OCI-LY1 (cell line): ENCODE data around the gene TRUB2.

ENCODE experiments used
- H2AFZ ChIP-seq: fragments of 200-600 bp; sonication (generic), shearing (Covaris generic); 2 replicates; pipeline ENCODE4 v1.6.0; 2014; ENCODE audit warnings: antibody characterized with exemption, mild to moderate bottlenecking, low read length
- H3F3A ChIP-seq: fragments of 200-600 bp; sonication (generic), shearing (Covaris generic); 2 replicates; pipeline ENCODE4 v1.6.0; 2014; ENCODE audit warnings: mild to moderate bottlenecking, antibody characterized with exemption, low read length, moderate library complexity; ENCODE audit not compliant: insufficient read depth
- H3K27ac ChIP-seq: fragments of 200-600 bp; sonication (generic); 2 replicates; pipeline ENCODE4 v1.5.1; 2014; ENCODE audit warnings: low read length, mixed run types, mild to moderate bottlenecking, low read depth; ENCODE audit not compliant: poor library complexity, severe bottlenecking
- H3K27me3 ChIP-seq: fragments of 200-600 bp; sonication (generic); 2 replicates; pipeline ENCODE4 v1.6.0; 2014; ENCODE audit warnings: antibody characterized with exemption, mild to moderate bottlenecking, low read length, moderate library complexity; ENCODE audit not compliant: insufficient read depth
- H3K36me3 ChIP-seq: fragments of 200-600 bp; sonication (generic); 2 replicates; pipeline ENCODE4 v1.6.1; 2014; ENCODE audit warnings: mild to moderate bottlenecking, antibody characterized with exemption, low read length, moderate library complexity, mixed read lengths; ENCODE audit not compliant: insufficient read depth
- H3K4me1 ChIP-seq: fragments of 200-600 bp; sonication (generic); 2 replicates; pipeline ENCODE4 v1.5.1; 2014; ENCODE audit warnings: mild to moderate bottlenecking, low read length, moderate library complexity; ENCODE audit not compliant: insufficient read depth, severe bottlenecking
- H3K4me2 ChIP-seq: fragments of 200-600 bp; sonication (generic), shearing (Covaris generic); 2 replicates; pipeline ENCODE4 v1.6.1; 2014; ENCODE audit warnings: low read length
- H3K4me3 ChIP-seq: fragments of 200-600 bp; sonication (generic); 2 replicates; pipeline ENCODE4 v1.5.1; 2014; ENCODE audit warnings: low read length, low read depth, mild to moderate bottlenecking, mixed read lengths; ENCODE audit not compliant: poor library complexity, severe bottlenecking
- H3K79me2 ChIP-seq: fragments of 200-600 bp; shearing (Covaris generic); 2 replicates; pipeline ENCODE4 v1.6.1; 2016; ENCODE audit warnings: mixed run types, low read length, mixed read lengths; ENCODE audit not compliant: insufficient read depth
- H3K9ac ChIP-seq: fragments of 200-600 bp; sonication (generic), shearing (Covaris generic); 2 replicates; pipeline ENCODE4 v1.6.1; 2014; ENCODE audit warnings: mild to moderate bottlenecking, low read length, mixed read lengths
- H3K9me2 ChIP-seq: fragments of 200-600 bp; sonication (generic), shearing (Covaris generic); 2 replicates; pipeline ENCODE4 v1.6.1; 2014; ENCODE audit warnings: low read depth, mild to moderate bottlenecking, low read length, mixed read lengths
- H3K9me3 ChIP-seq: fragments of 200-600 bp; shearing (Covaris generic); 2 replicates; pipeline ENCODE4 v1.6.1; 2014; ENCODE audit warnings: low read length, mixed read lengths
- H4K20me1 ChIP-seq: fragments of 200-600 bp; sonication (generic), shearing (Covaris generic); 2 replicates; pipeline ENCODE4 v1.6.0; 2016; ENCODE audit warnings: mild to moderate bottlenecking, low read length; ENCODE audit not compliant: insufficient read depth
- EZH2 ChIP-seq: fragments of 200-600 bp; sonication (generic), shearing (Covaris generic); IDR thresholded peaks from 2 replicates; pipeline ENCODE4 v1.8.0; 2017; ENCODE audit warnings: borderline replicate concordance, mixed run types, mild to moderate bottlenecking, antibody characterized with exemption, low read length, moderate library complexity, mixed read lengths
- TF ChIP-seq, protein P1 (sequence below): fragments of 200-600 bp; sonication (generic), shearing (Covaris generic); IDR thresholded peaks from 2 replicates; pipeline ENCODE4 v1.5.1; 2017; ENCODE audit warnings: mild to moderate bottlenecking, antibody characterized with exemption, low read length, moderate library complexity, mixed read lengths

Gene TRUB2

DNA sequence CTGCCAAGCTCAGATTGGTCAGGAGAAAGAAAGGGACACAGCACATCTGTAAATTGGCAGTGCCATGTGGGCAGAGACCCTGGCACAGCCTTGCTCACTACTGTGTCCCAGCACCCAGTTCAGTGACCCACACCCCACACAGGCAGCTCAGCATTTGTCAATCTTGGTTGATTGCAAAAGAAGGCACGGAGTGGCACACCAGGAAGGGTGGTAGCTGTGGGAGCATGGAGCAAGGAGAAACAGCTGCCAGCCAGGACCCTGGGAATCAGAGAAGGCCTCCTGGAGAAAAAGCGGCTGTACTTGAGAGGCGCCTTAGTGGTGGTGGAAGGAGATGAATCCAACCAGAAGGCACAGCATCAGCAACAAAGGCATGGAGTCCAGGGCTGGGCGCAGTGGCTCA, 21.6 kb upstream of the TRUB2 start:
- peaks cover 26% of the 10 kb centered on the region for H3K36me3 ChIP-seq
- H3K9me2 ChIP-seq: no peaks in the 10 kb centered on the region
- H3K4me3 ChIP-seq: no peak overlapping the region
- no peaks in the 10 kb centered on the region for H3K27me3 ChIP-seq
- H3K9ac ChIP-seq: no peak overlapping the region
- H3K4me2 ChIP-seq: no peak overlapping the region
- no peak overlapping the region for H3K27ac ChIP-seq
- no peaks in the 10 kb centered on the region for H3K9me3 ChIP-seq
- H4K20me1 ChIP-seq: no peaks in the 10 kb centered on the region
- H2AFZ ChIP-seq: no peak overlapping the region
- no peaks in the 10 kb centered on the region for H3F3A ChIP-seq
- peaks cover 15% of the 10 kb centered on the region for H3K4me1 ChIP-seq
- H3K79me2 ChIP-seq: no peaks in the 10 kb centered on the region
- TF ChIP-seq, protein P1, sequence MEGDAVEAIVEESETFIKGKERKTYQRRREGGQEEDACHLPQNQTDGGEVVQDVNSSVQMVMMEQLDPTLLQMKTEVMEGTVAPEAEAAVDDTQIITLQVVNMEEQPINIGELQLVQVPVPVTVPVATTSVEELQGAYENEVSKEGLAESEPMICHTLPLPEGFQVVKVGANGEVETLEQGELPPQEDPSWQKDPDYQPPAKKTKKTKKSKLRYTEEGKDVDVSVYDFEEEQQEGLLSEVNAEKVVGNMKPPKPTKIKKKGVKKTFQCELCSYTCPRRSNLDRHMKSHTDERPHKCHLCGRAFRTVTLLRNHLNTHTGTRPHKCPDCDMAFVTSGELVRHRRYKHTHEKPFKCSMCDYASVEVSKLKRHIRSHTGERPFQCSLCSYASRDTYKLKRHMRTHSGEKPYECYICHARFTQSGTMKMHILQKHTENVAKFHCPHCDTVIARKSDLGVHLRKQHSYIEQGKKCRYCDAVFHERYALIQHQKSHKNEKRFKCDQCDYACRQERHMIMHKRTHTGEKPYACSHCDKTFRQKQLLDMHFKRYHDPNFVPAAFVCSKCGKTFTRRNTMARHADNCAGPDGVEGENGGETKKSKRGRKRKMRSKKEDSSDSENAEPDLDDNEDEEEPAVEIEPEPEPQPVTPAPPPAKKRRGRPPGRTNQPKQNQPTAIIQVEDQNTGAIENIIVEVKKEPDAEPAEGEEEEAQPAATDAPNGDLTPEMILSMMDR: no peak
- no peak for TF ChIP-seq EZH2

DNA sequence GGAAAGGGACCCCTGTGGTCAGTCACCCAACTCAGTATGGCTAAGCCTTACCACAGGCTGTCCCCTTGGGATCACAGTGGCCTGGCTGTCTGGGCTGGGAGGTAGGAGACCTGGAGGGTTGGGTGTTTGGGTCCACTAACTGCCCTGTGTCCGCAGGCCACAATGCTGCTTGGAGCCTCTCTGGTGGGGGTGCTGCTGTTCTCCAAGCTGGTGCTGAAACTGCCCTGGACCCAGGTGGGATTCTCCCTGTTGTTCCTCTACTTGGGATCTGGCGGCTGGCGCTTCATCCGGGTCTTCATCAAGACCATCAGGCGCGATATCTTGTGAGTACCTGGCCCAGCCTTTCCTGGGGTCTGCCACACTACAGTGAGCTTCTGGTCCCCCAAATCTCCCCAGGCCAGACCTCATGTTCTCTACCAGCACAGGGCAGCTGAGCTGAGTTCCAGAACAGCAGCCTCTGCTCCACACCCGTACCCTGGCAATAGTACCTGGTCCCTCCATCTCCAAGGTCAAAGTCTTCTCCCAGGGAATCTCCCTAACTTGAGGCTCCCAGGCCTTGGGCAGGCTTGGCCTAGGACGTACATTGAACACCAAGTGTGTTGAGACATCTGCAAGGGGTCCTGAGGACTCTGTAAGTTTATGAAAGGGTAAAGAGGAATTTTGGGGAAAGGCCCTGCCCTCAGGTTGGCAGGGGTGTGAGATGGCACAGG, 20.9 kb upstream of the TRUB2 start:
- no peaks in the 10 kb centered on the region for H3K9me2 ChIP-seq
- peaks cover 19% of the 10 kb centered on the region for H3K36me3 ChIP-seq
- no peaks in the 10 kb centered on the region for H4K20me1 ChIP-seq
- no peaks in the 10 kb centered on the region for H3K9me3 ChIP-seq
- H3F3A ChIP-seq: no peaks in the 10 kb centered on the region
- no peak overlapping the region for H3K27ac ChIP-seq
- H2AFZ ChIP-seq: no peak overlapping the region
- no peak overlapping the region for H3K9ac ChIP-seq
- H3K4me2 ChIP-seq: no peak overlapping the region
- H3K27me3 ChIP-seq: no peaks in the 10 kb centered on the region
- H3K4me3 ChIP-seq: no peak overlapping the region
- no peak for TF ChIP-seq EZH2
- TF ChIP-seq, protein P1: no peak
- H3K4me1 ChIP-seq: peaks cover 18% of the 10 kb centered on the region
- no peaks in the 10 kb centered on the region for H3K79me2 ChIP-seq

DNA sequence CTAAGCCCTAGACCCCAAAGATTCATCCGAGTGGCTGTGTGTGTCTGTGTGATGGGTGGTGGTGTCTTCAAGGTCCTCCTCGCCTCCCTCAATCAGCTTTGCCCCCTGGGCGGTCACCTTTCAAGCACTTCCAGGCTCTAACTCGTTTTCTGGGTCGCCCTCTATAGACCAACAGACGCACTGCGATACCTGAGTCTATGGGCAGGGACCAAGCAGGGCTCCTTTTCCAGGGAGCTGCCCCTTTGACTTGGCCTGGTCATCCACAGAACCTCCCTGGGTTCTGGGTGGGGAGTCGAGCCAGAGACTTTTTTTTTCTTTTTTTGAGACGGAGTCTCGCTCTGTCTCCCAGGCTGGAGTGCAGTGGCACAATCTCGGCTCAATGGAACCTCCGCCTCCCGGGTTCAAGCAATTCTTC, 19.2 kb upstream of the TRUB2 start:
- no peaks in the 10 kb centered on the region for H3K9me3 ChIP-seq
- no peaks in the 10 kb centered on the region for H3K27me3 ChIP-seq
- H3K9ac ChIP-seq: peak overlapping the region; percentile 76
- H2AFZ ChIP-seq: no peak overlapping the region
- H3F3A ChIP-seq: no peaks in the 10 kb centered on the region
- no peaks in the 10 kb centered on the region for H3K9me2 ChIP-seq
- peaks cover 18% of the 10 kb centered on the region for H3K4me1 ChIP-seq
- peak overlapping the region; percentile 88 for H3K4me2 ChIP-seq
- no peaks in the 10 kb centered on the region for H3K79me2 ChIP-seq
- H4K20me1 ChIP-seq: no peaks in the 10 kb centered on the region
- H3K27ac ChIP-seq: no peak overlapping the region
- H3K36me3 ChIP-seq: peaks cover 10% of the 10 kb centered on the region
- peak overlapping the region; percentile 78 for H3K4me3 ChIP-seq
- TF ChIP-seq, protein P1: peak; percentile 72
- TF ChIP-seq EZH2: no peak
